VCaP (cell line): ENCODE data around the gene IRF2BP1.
"Not testable (repeated sequence)": the region's sequence is repeated elsewhere in the genome, so short reads cannot be mapped to it uniquely, and the experiment has no call there.

Experiments used
- H3K27ac ChIP-seq: fragments of 450-650 bp; 2 replicates; pipeline ENCODE4 v1.5.1; 2017
- TF ChIP-seq, protein P1 (sequence below): fragments of 450-650 bp; conservative IDR thresholded peaks from 2 replicates; pipeline ENCODE4 v1.5.1; 2017; ENCODE audit warnings: mild to moderate bottlenecking, moderate library complexity

Gene IRF2BP1

GRCh38 chr19:45870798-45871197 is 15.1 kb downstream of the IRF2BP1 start:
- no peak overlapping the region for H3K27ac ChIP-seq

GRCh38 chr19:45867241-45867640 is 18.7 kb downstream of the IRF2BP1 start:
- H3K27ac ChIP-seq: not testable (repeated sequence)

More at GRCh38 chr19:45870798-45871197, 15.1 kb downstream of the IRF2BP1 start:
- TF ChIP-seq, protein P1, sequence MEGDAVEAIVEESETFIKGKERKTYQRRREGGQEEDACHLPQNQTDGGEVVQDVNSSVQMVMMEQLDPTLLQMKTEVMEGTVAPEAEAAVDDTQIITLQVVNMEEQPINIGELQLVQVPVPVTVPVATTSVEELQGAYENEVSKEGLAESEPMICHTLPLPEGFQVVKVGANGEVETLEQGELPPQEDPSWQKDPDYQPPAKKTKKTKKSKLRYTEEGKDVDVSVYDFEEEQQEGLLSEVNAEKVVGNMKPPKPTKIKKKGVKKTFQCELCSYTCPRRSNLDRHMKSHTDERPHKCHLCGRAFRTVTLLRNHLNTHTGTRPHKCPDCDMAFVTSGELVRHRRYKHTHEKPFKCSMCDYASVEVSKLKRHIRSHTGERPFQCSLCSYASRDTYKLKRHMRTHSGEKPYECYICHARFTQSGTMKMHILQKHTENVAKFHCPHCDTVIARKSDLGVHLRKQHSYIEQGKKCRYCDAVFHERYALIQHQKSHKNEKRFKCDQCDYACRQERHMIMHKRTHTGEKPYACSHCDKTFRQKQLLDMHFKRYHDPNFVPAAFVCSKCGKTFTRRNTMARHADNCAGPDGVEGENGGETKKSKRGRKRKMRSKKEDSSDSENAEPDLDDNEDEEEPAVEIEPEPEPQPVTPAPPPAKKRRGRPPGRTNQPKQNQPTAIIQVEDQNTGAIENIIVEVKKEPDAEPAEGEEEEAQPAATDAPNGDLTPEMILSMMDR: no peak

DNA sequence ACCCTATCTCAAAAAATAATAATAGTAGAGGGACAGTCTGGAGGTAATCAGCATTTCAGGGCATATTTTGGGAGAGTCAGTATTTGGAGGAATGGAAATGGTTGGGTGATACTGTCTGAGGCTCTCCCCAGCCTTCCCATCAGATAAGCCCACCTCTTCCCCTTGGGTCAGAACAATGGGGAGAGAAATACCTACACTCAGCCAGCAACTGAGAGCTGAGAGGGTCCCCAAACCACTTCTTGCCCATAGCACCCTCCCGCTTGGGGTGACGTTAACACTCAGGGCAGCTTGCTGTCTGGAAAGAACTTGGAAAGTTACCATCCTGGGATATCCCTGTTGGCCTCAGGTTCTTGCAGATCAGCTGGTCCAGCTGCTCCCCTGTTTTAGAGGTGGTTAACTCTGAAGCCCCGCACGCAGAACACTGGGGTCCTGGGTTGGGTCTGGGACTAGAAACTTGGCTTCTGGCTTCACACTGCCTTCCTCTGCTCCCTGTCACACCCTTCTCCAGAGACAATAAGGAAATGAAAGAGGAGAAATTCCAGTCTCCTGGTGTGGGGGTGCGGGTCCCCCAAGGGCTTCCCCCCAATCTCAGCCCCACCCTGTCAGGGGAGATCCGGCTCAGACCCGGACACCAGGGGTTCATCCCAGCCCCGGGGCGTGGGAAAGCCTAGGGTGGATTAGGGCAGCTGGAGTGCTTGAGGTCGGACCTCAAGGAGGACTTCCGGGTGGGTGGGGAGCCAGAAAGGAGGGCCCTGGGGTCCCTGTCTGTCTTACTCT is 19.4 kb downstream of the IRF2BP1 start:
- TF ChIP-seq, protein P1: no peak
- no peak overlapping the region for H3K27ac ChIP-seq

DNA sequence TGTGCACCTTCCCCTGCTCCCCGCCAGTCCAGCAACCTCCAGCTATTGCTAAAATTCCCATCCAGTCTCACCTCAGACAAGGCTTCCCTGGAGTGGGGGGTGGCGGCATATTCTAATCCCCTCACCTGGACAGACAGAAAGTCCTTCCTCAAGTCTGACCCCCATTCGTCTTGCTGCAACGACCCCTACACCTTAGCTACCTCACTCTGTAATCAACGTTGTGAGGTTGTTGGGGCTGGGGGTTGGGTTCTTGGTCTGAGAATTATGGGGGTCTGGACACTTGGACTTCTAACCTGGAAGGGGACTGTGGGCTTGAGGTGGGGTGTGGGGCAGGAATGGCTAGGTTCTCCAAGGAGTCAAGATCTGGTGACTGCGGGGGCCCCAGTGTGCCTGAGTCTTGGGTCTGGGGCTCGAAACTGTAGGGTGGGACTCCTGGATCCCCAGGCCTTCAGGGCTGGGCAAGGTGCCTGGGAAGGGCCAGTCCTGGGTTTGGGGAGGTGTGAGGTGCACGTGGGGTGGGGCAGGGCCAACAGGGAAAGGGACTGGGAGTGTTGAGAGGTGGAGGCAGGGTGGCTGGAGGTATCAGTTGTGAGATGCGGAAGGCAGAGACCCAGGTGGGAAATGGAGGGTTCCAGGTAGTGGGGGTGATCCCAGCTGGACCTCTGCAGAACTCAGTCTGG is 20.5 kb downstream of the IRF2BP1 start:
- TF ChIP-seq, protein P1: no peak
- no peak overlapping the region for H3K27ac ChIP-seq

DNA sequence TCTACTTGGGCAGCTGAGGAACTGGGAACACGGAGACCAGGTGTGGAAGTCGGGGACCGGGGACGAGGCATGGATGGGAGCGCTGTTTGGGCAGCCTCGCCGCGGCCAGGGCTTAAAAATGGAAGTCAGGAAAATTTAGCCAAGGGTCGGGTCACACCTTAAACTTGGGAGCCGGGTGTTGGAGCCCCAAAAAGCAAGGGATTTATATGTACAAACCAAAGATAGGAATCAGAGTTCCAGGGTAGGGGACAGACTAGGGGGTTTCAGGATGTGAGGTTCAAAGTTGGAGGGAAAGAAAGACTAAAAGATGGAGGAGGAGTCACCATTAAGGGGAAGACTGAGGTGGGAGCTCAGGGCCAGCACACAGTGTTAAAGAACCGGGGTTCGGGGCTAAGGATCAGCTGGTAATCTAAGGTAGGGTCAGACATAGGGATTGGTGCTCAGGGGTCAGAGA is 21.3 kb downstream of the IRF2BP1 start:
- no peak overlapping the region for H3K27ac ChIP-seq
- TF ChIP-seq, protein P1: no peak

GRCh38 chr19:45863840-45864628 is 21.9 kb downstream of the IRF2BP1 start, which contains the start of gene FOXA3:
TSS of gene FOXA3 (plus strand) at chr19:45864326. CDS start at chr19:45864457, 131 bp downstream.
- peak within 1 kb of the TSS; percentile 94 for H3K27ac ChIP-seq
- TF ChIP-seq, protein P1: peak; percentile 61

GRCh38 chr19:45863335-45863839 is 22.6 kb downstream of the IRF2BP1 start:
- TF ChIP-seq, protein P1: no peak
- peak overlapping the region; percentile 94 for H3K27ac ChIP-seq
